B cell (primary cell): ENCODE data around the gene GPC3. TPM values are rescaled to one million over a fixed set of nuclear protein-coding genes. Genes with fewer than 3 reads are reported as not detected.

Source experiments
- ATAC-seq: fragments of 200-7000 bp; cut with Tn5 transposase; one replicate; pipeline ENCODE4 v1.10.0; 2021; ENCODE audit warnings: low read depth, mild to moderate bottlenecking, moderate number of reproducible peaks, moderate library complexity
- CTCF ChIA-PET: fragments of 350-600 bp; sonication (Branson Sonifier 250); formaldehyde crosslinking; loops from one replicate; lab custom pipeline; 2021; ENCODE audit warnings: antibody characterized with exemption, inconsistent platforms; lab: Charles Lee
- POLR2A ChIA-PET: fragments of 350-600 bp; sonication (Branson Sonifier 250); formaldehyde crosslinking; loops from one replicate; lab custom pipeline; 2021; ENCODE audit warnings: antibody characterized with exemption; lab: Charles Lee
- DNase-seq: peaks from one replicate; pipeline ENCODE4 v3.0.0; 2013
- H2AFZ ChIP-seq: 2 replicates; pipeline ENCODE4 v1.6.1; 2012; ENCODE audit warnings: mild to moderate bottlenecking, low read depth, low read length; ENCODE audit not compliant: insufficient read depth, poor library complexity, severe bottlenecking
- H3K27ac ChIP-seq, 2 donors: 1 replicate in 1 of 2; 2 replicates in 1 of 2; pipeline ENCODE4 v1.5.1; 2012 to 2013; ENCODE audit warnings: low read length in 2 of 2, mild to moderate bottlenecking in 2 of 2, moderate library complexity in 1 of 2
- H3K27me3 ChIP-seq, 4 experiments: fragments of 200-600 bp in 1 of 4; sonication (generic) in 1 of 4; replicated peaks in 1 of 4; 1 replicate in 2 of 4; 2 replicates in 2 of 4; pipeline versions ENCODE4 v1.6.1 to v1.7.0; 2013 to 2016; ENCODE audit warnings: low read length in 3 of 4, mild to moderate bottlenecking in 2 of 4, mixed read lengths in 1 of 4, moderate library complexity in 1 of 4; ENCODE audit not compliant: insufficient read depth in 4 of 4, control insufficient read depth in 3 of 4; ENCODE audit errors: control extremely low read depth in 1 of 4
- H3K36me3 ChIP-seq, 2 experiments: replicated peaks in 1 of 2; 1 replicate in 1 of 2; 2 replicates in 1 of 2; pipeline versions ENCODE4 v1.6.1 to v1.7.1; 2013; ENCODE audit warnings: low read length in 1 of 2; ENCODE audit not compliant: insufficient read depth in 2 of 2, control insufficient read depth in 1 of 2; ENCODE audit errors: control extremely low read depth in 1 of 2, extremely low read depth in 1 of 2
- H3K4me1 ChIP-seq, 2 donors: fragments of 200-600 bp in 1 of 2; sonication (generic) in 1 of 2; 1 replicate in 1 of 2; 2 replicates in 1 of 2; pipeline versions ENCODE4 v1.5.1 to v1.6.1; 2013 to 2017; ENCODE audit warnings: low read length in 2 of 2; ENCODE audit not compliant: control insufficient read depth in 2 of 2, insufficient read depth in 2 of 2
- H3K4me2 ChIP-seq: replicated peaks from 2 replicates; pipeline ENCODE3; 2012; ENCODE audit warnings: mild to moderate bottlenecking, low read depth, low read length; ENCODE audit not compliant: poor library complexity, severe bottlenecking
- H3K4me3 ChIP-seq, 5 experiments: fragments of 200-600 bp in 1 of 5; sonication (generic) in 1 of 5; 1 replicate in 3 of 5; 2 replicates in 2 of 5; pipeline versions ENCODE4 v1.5.1 to v1.7.0; 2011 to 2016; ENCODE audit warnings: low read length in 4 of 5, mild to moderate bottlenecking in 4 of 5, low read depth in 2 of 5, control low read depth in 1 of 5, moderate library complexity in 1 of 5; ENCODE audit not compliant: insufficient read depth in 1 of 5; ENCODE audit errors: control extremely low read depth in 1 of 5, extremely low read depth in 1 of 5
- H3K79me2 ChIP-seq: fragments of 200-600 bp; sonication (generic); one replicate; pipeline ENCODE4 v1.6.0; 2016; ENCODE audit warnings: low read length; ENCODE audit not compliant: control insufficient read depth, insufficient read depth
- H3K9ac ChIP-seq: fragments of 200-600 bp; sonication (generic); 2 replicates; pipeline ENCODE4 v1.6.1; 2017; ENCODE audit warnings: mild to moderate bottlenecking, low read length, moderate library complexity
- H3K9me3 ChIP-seq, 3 donors: one replicate each; pipeline versions ENCODE4 v1.6.1 to v1.7.1; 2013; ENCODE audit warnings: low read length in 2 of 3; ENCODE audit not compliant: control insufficient read depth in 2 of 3, insufficient read depth in 1 of 3; ENCODE audit errors: control extremely low read depth in 1 of 3
- H4K20me1 ChIP-seq: 2 replicates; pipeline ENCODE4 v1.6.0; 2012; ENCODE audit warnings: mild to moderate bottlenecking, low read length; ENCODE audit not compliant: insufficient read depth, control insufficient read depth, poor library complexity, severe bottlenecking
- H3K27ac Mint-ChIP-seq: one replicate; pipeline ENCODE4 v1.8.0; 2021; ENCODE audit warnings: mixed read lengths
- H3K27me3 Mint-ChIP-seq: one replicate; pipeline ENCODE4 v1.8.0; 2021; ENCODE audit warnings: mixed read lengths
- H3K4me1 Mint-ChIP-seq: one replicate; pipeline ENCODE4 v1.8.0; 2021; ENCODE audit warnings: mixed read lengths
- H3K4me3 Mint-ChIP-seq: one replicate; pipeline ENCODE4 v1.8.0; 2021; ENCODE audit warnings: mixed read lengths
- H3K9me3 Mint-ChIP-seq: one replicate; pipeline ENCODE4 v1.8.0; 2022; ENCODE audit warnings: mixed read lengths; ENCODE audit not compliant: insufficient read depth
- CTCF ChIP-seq: fragments of 200-600 bp; IDR thresholded peaks from one replicate; pipeline ENCODE4 v1.8.0; 2022; ENCODE audit warnings: antibody characterized with exemption, mild to moderate bottlenecking
- EZH2 ChIP-seq: IDR thresholded peaks from 2 replicates; pipeline ENCODE4 v1.6.1; 2012; ENCODE audit warnings: borderline replicate concordance, low read depth, mild to moderate bottlenecking, moderate library complexity, low read length; ENCODE audit not compliant: insufficient read depth, poor library complexity, severe bottlenecking
- WGBS: methylation state at CpG from one replicate; pipeline ENCODE4 v1.1.5; 2013; ENCODE audit warnings: missing lambda C conversion rate; ENCODE audit not compliant: insufficient coverage; 5-methylcytosine and 5-hydroxymethylcytosine counted together
- intact Hi-C: fragments of 100-400 bp; cut with micrococcal nuclease; formaldehyde crosslinking; loops from one replicate; pipeline ENCODE4 v1.10.0; 2022
- polyA plus RNA-seq: library from polyadenylated mRNA; depleted of rRNA; stranded (reverse); fragments of >200 nt; gene quantifications from 2 replicates; pipeline ENCODE4 v1.2.3, GENCODE V29; 2012
- total RNA-seq, 2 donors: library from RNA; stranded (reverse); fragments of 120-200 nt in 1 of 2; gene quantifications; 1 replicate in 1 of 2; 2 replicates in 1 of 2; pipeline versions ENCODE4 v1.2.3 to v1.2.4, GENCODE V29; 2013 to 2022

GPC3 gene
- total and polyA plus RNA-seq, 2 donors (not counting 1 experiment from before 2014, with no cell fraction given) = not detected

DNA sequence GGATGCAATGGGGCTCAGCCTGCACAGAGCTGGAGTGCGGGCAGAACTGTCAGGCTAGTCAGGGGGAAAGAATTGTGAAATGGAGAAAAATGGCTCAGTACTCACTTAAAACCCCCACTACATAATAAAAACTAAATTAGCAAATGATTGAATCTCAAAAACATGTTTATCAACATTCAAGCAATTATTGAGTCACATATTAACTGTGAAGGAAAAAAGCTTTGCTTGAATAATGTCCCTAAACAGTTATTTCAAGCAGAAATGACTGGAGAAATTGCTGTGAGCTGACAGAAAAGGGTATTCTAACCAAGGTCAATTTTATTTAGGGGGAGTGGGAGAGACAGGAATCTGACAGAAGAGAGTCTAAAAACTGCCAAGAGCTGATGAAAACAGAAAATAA lies 37.4 kb downstream of the GPC3 start:
- intact Hi-C loops = no loop called here

DNA sequence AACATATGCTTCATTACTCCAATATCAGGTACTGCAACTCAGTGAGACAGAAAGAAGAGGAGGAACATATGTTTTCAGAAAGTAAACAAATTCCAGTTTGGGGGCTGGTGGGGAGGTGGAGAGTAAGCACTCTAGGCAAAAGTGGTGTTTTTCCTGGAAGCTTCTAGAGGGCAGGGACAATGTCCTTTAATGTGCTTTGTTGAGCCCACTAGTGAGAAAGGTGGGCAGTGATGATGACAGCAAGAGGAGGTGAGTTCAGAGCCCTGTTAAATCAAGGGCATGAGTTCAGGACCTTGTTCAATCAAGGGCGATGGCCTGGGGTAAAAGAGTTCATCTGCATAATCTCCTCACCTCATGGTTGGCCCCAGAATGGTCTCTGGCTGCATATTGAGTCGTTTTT lies 38.4 kb downstream of the GPC3 start:
- WGBS = no CpG with 5 or more reads among the region's 2 CpGs
- Mint-ChIP-seq H3K9me3 (no peaks in the 10 kb centered on the region), H3K27ac (no peak overlapping the region), H3K4me1 (no peaks in the 10 kb centered on the region), H3K27me3 (peaks cover 3% of the 10 kb centered on the region), H3K4me3 (no peak overlapping the region)
- Histone ChIP-seq H4K20me1 (no peaks in the 10 kb centered on the region), H3K36me3 (no peaks in the 10 kb centered on the region), H3K4me2 (no peak overlapping the region), H3K27me3 (no peaks in the 10 kb centered on the region), H3K79me2 (no peaks in the 10 kb centered on the region), H3K4me1 (no peaks in the 10 kb centered on the region), H3K9me3 (no peaks in the 10 kb centered on the region), H3K9ac (no peak overlapping the region), H3K27ac (no peak overlapping the region), H3K4me3 (no peak overlapping the region), H2AFZ (no peak overlapping the region)
- TF ChIP-seq EZH2 (no peak), CTCF (no peak)
- CTCF ChIA-PET = no interaction called here
- POLR2A ChIA-PET = no interaction called here
- no peak for ATAC-seq
- intact Hi-C loops = no loop called here
- no peak for DNase-seq

More for the DNA sequence above, 37.4 kb downstream of the GPC3 start:
- H2AFZ ChIP-seq = no peak overlapping the region
- H3K9me3 ChIP-seq = no peaks in the 10 kb centered on the region
- H3K27me3 ChIP-seq = no peaks in the 10 kb centered on the region
- Mint-ChIP-seq H3K4me3 (no peak overlapping the region), H3K9me3 (no peaks in the 10 kb centered on the region), H3K27ac (no peak overlapping the region), H3K4me1 (no peaks in the 10 kb centered on the region), H3K27me3 (peaks cover 3% of the 10 kb centered on the region)
- ChIA-PET POLR2A (no interaction called here), CTCF (no interaction called here)
- ATAC-seq = no peak
- H3K27ac ChIP-seq = no peak overlapping the region
- H3K36me3 ChIP-seq = no peaks in the 10 kb centered on the region
- H4K20me1 ChIP-seq = no peaks in the 10 kb centered on the region
- no peak overlapping the region for H3K4me3 ChIP-seq
- H3K4me2 ChIP-seq = no peak overlapping the region
- no peak for DNase-seq
- no peaks in the 10 kb centered on the region for H3K4me1 ChIP-seq
- no peak overlapping the region for H3K9ac ChIP-seq
- WGBS = no CpG with 5 or more reads among the region's 1 CpG
- no peaks in the 10 kb centered on the region for H3K79me2 ChIP-seq
- TF ChIP-seq EZH2 = no peak
- no peak for TF ChIP-seq CTCF
